ENCODE data around the gene AACS. TPM values are rescaled to one million over a fixed set of nuclear protein-coding genes. Genes with fewer than 3 reads are reported as not detected.

Gene AACS
- total and polyA plus RNA-seq, 10 of the 15 experiments (the other 5 are each of a cell fraction or from before 2014, with no cell fraction given) = 10.1 to 34.0 (median 21.1) TPM

DNA sequence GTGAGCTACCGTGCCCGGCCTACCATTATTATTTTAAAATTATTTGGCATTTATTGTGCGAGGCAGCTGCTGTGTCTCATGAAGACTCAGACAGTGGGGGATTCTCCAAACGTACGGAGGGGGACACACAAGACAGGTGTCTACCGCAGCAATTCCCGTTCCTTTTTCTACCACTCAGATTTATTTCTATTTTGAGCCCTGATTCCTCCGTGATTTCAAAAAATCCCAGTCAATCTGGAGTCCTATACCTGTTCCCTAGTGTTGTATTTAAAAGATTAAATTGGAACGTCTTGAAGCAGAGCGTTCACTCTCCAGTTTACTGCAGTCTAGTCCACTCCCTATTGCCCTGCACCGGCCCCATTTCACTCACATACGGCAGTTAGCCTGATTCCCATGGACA, 97.9 kb downstream of the AACS start:
- TF ChIP-seq POLR2AphosphoS2 (IDR thresholded peaks at IDR 0.05; ENCODE audit: low read depth, low read length) = no peak
- TF ChIP-seq CHD2 (IDR thresholded peaks at IDR 0.05; ENCODE audit: borderline replicate concordance, low read depth, low read length) = no peak
- BruUV-seq (replicated peaks) = no TSS peak
- WGBS (ENCODE audit: insufficient coverage, insufficient replicate concordance, low lambda C conversion rate, missing lambda C conversion rate) = 64% methylated on average over 12 of the region's 12 CpGs
- intact Hi-C loops (cut with micrococcal nuclease; ENCODE audit: unreplicated experiment) = no loop called here
- H3K4me3 ChIP-seq = no peak overlapping the region
- ChIA-PET SMC1A (ENCODE audit: uncharacterized antibody, unreplicated experiment) (no interaction called here), POLR2A (no interaction called here), RAD21 (ENCODE audit: unreplicated experiment) (no interaction called here), CTCF (no interaction called here)
- H3K36me3 ChIP-seq (ENCODE audit: control insufficient read depth in 2 of 2, insufficient read depth in 2 of 2, low read length in 1 of 2) = no peaks in the 10 kb centered on the region
- no peaks in the 10 kb centered on the region for H3K4me1 ChIP-seq (ENCODE audit: control insufficient read depth, insufficient read depth, low read length)
- H4K20me1 ChIP-seq (ENCODE audit: control insufficient read depth, insufficient read depth) = no peaks in the 10 kb centered on the region
- no peaks in the 10 kb centered on the region for H3K79me2 ChIP-seq (ENCODE audit: control insufficient read depth, insufficient read depth, low read length)
- no peaks in the 10 kb centered on the region for H3K27me3 ChIP-seq (replicated peaks in 1 of 2; ENCODE audit: control insufficient read depth in 2 of 2, insufficient read depth in 2 of 2, low read length in 1 of 2)
- no peak overlapping the region for H2AFZ ChIP-seq (ENCODE audit: control insufficient read depth, low read depth, low read length)
- no peaks in the 10 kb centered on the region for H3K9me3 ChIP-seq (replicated peaks; ENCODE audit: control insufficient read depth, insufficient read depth, low read length)
- no peak for FAIRE-seq
- in situ Hi-C loops (cut with MboI) = no loop called here
- H3K27ac ChIP-seq (ENCODE audit: control insufficient read depth, insufficient read depth) = no peak overlapping the region
- no peak for DNase-seq (ENCODE audit: low read depth, low spot score)
- ATAC-seq = no peak
- no peak overlapping the region for H3K9ac ChIP-seq (ENCODE audit: control insufficient read depth, insufficient read depth, low read length)
- no peak overlapping the region for H3K4me2 ChIP-seq (ENCODE audit: control insufficient read depth, insufficient read depth)

DNA sequence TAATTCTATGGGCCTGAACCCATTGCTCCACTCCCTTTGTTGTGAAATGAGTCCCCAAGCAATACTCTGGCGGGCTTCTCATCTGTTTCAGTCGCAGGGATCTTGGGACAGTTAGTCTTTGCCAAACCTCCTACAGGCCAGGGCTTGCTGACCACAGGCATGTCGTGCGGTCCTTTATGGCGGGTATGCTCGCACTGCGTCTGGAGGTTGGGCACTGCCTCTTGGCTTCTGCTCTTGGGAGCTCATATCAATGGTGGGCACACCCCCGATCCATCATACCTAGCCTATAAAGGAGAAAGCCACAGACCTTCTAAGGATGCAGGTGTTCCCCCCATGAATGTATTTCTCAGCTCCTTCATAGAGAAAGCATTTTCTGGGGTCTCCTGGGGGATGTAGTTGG, 99.3 kb downstream of the AACS start:
- Histone ChIP-seq H3K9me3 (replicated peaks; ENCODE audit: control insufficient read depth, insufficient read depth, low read length) (no peaks in the 10 kb centered on the region), H4K20me1 (ENCODE audit: control insufficient read depth, insufficient read depth) (no peaks in the 10 kb centered on the region), H3K4me2 (ENCODE audit: control insufficient read depth, insufficient read depth) (no peak overlapping the region), H3K27me3 (replicated peaks in 1 of 2; ENCODE audit: control insufficient read depth in 2 of 2, insufficient read depth in 2 of 2, low read length in 1 of 2) (no peaks in the 10 kb centered on the region; a peak in 1 of 4 replicates), H3K4me1 (ENCODE audit: control insufficient read depth, insufficient read depth, low read length) (no peaks in the 10 kb centered on the region), H3K36me3 (ENCODE audit: control insufficient read depth in 2 of 2, insufficient read depth in 2 of 2, low read length in 1 of 2) (no peaks in the 10 kb centered on the region), H2AFZ (ENCODE audit: control insufficient read depth, low read depth, low read length) (no peak overlapping the region), H3K27ac (ENCODE audit: control insufficient read depth, insufficient read depth) (no peak overlapping the region), H3K4me3 (no peak overlapping the region), H3K9ac (ENCODE audit: control insufficient read depth, insufficient read depth, low read length) (no peak overlapping the region), H3K79me2 (ENCODE audit: control insufficient read depth, insufficient read depth, low read length) (no peaks in the 10 kb centered on the region)
- FAIRE-seq = no peak
- SMC1A ChIA-PET (ENCODE audit: uncharacterized antibody, unreplicated experiment) = no interaction called here
- RAD21 ChIA-PET (ENCODE audit: unreplicated experiment) = no interaction called here
- DNase-seq (ENCODE audit: low read depth, low spot score) = no peak
- no peak for ATAC-seq
- POLR2A ChIA-PET = no interaction called here
- no TSS peak for BruUV-seq (replicated peaks)
- WGBS (ENCODE audit: insufficient coverage, insufficient replicate concordance, low lambda C conversion rate, missing lambda C conversion rate) = 63% methylated on average over 8 of the region's 8 CpGs
- CTCF ChIA-PET = no interaction called here
- intact Hi-C loops (cut with micrococcal nuclease; ENCODE audit: unreplicated experiment) (no loop called here), in situ Hi-C loops (cut with MboI) (no loop called here)
- no peak for TF ChIP-seq ZNF217 (IDR thresholded peaks at IDR 0.05)
- TF ChIP-seq ATF7 (IDR thresholded peaks at IDR 0.05; ENCODE audit: low read depth) = no peak
- no peak for TF ChIP-seq BHLHE40 (IDR thresholded peaks at IDR 0.05; ENCODE audit: borderline replicate concordance in 1 of 2, low read depth in 2 of 2, low read length in 1 of 2)
- no peak for TF ChIP-seq STAT1 (conservative IDR thresholded peaks at IDR 0.05)
- no peak for TF ChIP-seq MYC (IDR thresholded peaks at IDR 0.05; ENCODE audit: insufficient read depth, insufficient read length, insufficient replicate concordance, low read length, severe bottlenecking)
- TF ChIP-seq ETV6 (conservative IDR thresholded peaks at IDR 0.05 in 1 of 2, IDR thresholded peaks at IDR 0.05 in 1 of 2; ENCODE audit: borderline replicate concordance in 1 of 2, low read depth in 1 of 2) = no peak
- TF ChIP-seq EED (IDR thresholded peaks at IDR 0.05; ENCODE audit: low read depth) = no peak
- TF ChIP-seq, protein P1, sequence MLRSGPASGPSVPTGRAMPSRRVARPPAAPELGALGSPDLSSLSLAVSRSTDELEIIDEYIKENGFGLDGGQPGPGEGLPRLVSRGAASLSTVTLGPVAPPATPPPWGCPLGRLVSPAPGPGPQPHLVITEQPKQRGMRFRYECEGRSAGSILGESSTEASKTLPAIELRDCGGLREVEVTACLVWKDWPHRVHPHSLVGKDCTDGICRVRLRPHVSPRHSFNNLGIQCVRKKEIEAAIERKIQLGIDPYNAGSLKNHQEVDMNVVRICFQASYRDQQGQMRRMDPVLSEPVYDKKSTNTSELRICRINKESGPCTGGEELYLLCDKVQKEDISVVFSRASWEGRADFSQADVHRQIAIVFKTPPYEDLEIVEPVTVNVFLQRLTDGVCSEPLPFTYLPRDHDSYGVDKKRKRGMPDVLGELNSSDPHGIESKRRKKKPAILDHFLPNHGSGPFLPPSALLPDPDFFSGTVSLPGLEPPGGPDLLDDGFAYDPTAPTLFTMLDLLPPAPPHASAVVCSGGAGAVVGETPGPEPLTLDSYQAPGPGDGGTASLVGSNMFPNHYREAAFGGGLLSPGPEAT (IDR thresholded peaks at IDR 0.05; ENCODE audit: low read depth) = no peak
- TF ChIP-seq, protein P2, sequence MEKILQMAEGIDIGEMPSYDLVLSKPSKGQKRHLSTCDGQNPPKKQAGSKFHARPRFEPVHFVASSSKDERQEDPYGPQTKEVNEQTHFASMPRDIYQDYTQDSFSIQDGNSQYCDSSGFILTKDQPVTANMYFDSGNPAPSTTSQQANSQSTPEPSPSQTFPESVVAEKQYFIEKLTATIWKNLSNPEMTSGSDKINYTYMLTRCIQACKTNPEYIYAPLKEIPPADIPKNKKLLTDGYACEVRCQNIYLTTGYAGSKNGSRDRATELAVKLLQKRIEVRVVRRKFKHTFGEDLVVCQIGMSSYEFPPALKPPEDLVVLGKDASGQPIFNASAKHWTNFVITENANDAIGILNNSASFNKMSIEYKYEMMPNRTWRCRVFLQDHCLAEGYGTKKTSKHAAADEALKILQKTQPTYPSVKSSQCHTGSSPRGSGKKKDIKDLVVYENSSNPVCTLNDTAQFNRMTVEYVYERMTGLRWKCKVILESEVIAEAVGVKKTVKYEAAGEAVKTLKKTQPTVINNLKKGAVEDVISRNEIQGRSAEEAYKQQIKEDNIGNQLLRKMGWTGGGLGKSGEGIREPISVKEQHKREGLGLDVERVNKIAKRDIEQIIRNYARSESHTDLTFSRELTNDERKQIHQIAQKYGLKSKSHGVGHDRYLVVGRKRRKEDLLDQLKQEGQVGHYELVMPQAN (conservative IDR thresholded peaks at IDR 0.05) = no peak
- TF ChIP-seq CREM (IDR thresholded peaks at IDR 0.05; ENCODE audit: low read depth) = no peak
